Stimulated activated naive CD8-positive, alpha-beta T cell treated with anti-CD3 and anti-CD28 coated beads, Interleukin-15, amount 100 ng/mL, for 72 hours (primary cell): Measurements from ENCODE around the gene NRGN.
A peak's percentile ranks its signal among the peaks of the same experiment; 100 is the strongest.

ENCODE experiments used
- ATAC-seq: fragments of 150-1000 bp; cut with Tn5 transposase; 2 replicates; pipeline ENCODE4 v1.10.0; 2021; ENCODE audit warnings: mild to moderate bottlenecking, moderate library complexity
- DNase-seq, 2 donors: peaks; one replicate each; pipeline ENCODE4 v3.0.0; 2021 to 2022
- H3K27ac Mint-ChIP-seq, 2 donors: one replicate each; pipeline ENCODE4 v1.8.0; 2022; ENCODE audit warnings: mild to moderate bottlenecking in 2 of 2, mixed read lengths in 2 of 2, moderate library complexity in 2 of 2
- H3K27me3 Mint-ChIP-seq: one replicate; pipeline ENCODE4 v1.8.0; 2022; ENCODE audit warnings: mixed read lengths
- H3K4me1 Mint-ChIP-seq: one replicate; pipeline ENCODE4 v1.8.0; 2022; ENCODE audit warnings: mild to moderate bottlenecking, mixed read lengths
- H3K4me3 Mint-ChIP-seq, 2 donors: one replicate each; pipeline ENCODE4 v1.8.0; 2022; ENCODE audit warnings: mild to moderate bottlenecking in 2 of 2, mixed read lengths in 2 of 2, moderate library complexity in 1 of 2
- H3K9me3 Mint-ChIP-seq, 2 donors: one replicate each; pipeline ENCODE4 v1.8.0; 2022; ENCODE audit warnings: mixed read lengths in 2 of 2

Gene NRGN

DNA sequence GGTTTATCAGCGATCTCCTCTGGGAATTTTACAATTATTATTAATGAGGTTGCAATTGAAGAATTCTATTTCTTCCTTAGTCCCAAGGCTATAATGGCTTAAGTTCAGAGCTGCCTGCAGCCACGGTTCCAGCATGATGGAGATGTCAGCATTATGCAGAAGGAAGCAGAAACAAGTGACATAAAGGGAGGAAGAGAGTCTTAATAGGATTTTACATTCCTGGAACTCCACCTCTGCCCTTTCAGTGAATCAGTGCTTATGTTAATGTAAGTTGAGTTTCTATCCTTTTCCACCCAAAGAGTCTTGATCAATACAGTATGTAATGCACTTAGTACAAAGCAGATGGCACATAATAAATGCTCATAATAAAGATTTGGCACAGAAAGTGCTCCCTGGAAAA lies 11.6 kb upstream of the NRGN start:
- Mint-ChIP-seq H3K27me3 (peaks cover 23% of the 10 kb centered on the region), H3K27ac (no peak overlapping the region), H3K4me3 (no peak overlapping the region), H3K9me3 (no peaks in the 10 kb centered on the region), H3K4me1 (peaks cover 20% of the 10 kb centered on the region)
- ATAC-seq: no peak
- DNase-seq: no peak

DNA sequence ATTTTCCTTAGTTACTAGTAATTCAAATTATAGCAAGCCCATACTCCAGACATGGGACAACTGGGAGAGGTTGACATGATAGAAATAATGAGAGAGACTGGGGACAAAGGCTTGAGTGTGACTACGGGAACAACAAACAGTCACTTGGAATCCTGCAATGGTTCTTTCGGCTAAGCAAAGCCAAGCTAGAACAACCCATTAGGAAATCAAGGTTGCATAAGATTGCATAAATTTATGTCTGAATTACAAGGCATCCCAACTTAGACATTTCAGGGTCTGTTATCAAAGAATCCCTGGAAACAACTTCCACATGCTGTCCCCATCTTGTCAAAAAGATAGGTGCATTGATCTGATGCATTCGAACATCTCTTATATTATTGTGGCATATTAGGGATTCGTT lies 10.2 kb upstream of the NRGN start:
- no peak for DNase-seq
- Mint-ChIP-seq H3K4me3 (no peak overlapping the region), H3K9me3 (no peaks in the 10 kb centered on the region), H3K4me1 (peaks cover 13% of the 10 kb centered on the region), H3K27me3 (peaks cover 18% of the 10 kb centered on the region), H3K27ac (no peak overlapping the region)
- no peak for ATAC-seq

DNA sequence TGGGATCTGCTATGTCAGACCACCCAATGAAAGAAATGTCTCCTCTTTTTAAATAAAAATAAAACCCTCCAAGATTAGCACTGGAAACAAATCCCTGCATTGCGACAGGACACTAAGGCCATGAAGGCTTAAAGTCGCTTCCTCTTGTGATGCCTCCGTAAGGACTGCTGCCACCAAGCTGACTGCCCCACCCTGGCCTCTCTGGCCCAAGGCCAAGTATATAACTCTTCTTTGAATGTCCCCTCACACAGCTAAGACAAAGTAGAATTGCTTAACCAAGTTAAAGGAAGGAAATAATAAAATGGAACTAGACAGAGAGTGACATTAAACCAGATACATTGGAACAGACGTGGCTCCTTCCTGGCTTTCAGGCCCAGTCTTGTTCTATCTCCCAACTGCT lies 7.5 kb upstream of the NRGN start:
- Mint-ChIP-seq H3K9me3 (no peaks in the 10 kb centered on the region), H3K27ac (no peak overlapping the region), H3K27me3 (peaks cover 15% of the 10 kb centered on the region), H3K4me3 (no peak overlapping the region), H3K4me1 (no peaks in the 10 kb centered on the region)
- no peak for DNase-seq
- no peak for ATAC-seq

DNA sequence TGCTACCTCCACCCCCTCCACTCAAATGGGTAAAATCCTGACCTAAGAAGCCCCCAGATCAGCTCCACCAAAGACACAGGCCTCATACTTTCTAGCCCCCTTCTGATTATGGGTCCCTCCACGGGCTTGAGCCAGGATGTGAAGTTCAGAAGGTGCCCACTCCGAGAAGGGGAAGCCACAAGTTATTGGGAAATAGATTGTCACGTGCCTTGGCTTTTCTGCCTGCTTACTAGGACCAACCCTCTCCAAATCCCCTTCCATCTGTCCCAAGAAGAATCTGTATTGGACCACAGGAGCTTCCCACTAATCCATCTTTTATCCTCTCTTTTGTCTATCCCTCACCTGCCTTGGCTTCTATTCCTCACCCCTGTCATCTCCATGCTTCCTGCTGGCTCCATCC lies 3.0 kb upstream of the NRGN start:
- Mint-ChIP-seq H3K9me3 (no peaks in the 10 kb centered on the region), H3K27me3 (peaks cover 43% of the 10 kb centered on the region), H3K27ac (no peak overlapping the region), H3K4me3 (no peak overlapping the region), H3K4me1 (peaks cover 30% of the 10 kb centered on the region)
- ATAC-seq (no peak), DNase-seq (no peak)

DNA sequence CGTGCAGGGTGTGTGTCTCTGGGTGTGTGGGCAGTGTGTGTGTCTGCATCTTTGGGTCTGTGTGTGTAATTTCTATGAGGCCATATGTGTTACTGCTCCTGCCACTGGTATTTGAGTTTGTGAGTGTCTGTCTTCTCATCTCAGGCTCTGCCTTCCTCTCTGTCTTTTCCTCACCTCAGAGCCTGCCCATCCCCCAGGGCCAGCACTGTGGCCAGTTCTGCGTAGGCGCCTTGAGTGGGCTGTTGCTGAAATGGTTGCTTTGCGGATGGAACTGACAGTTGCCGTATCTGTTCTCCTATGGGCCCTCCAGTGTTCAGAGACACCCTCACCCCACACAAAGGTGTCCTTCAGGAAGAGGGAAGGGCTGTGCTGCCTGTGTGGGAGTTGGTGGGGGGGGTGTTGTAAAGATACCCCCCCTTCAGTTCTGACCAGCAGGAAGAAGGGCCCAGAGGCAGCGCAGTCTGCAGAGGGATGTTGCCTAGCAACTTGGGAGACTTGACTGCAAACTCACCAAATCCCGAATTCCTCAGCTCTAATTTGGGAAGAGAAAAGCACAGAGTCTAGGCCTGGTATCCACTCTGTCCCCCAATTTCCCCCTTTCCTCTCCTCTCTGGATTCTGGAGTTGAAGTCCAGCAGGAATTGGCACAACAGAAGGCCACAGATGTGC lies 2.0 kb upstream of the NRGN start:
- Mint-ChIP-seq H3K27ac (no peak overlapping the region), H3K9me3 (no peaks in the 10 kb centered on the region), H3K27me3 (peaks cover 47% of the 10 kb centered on the region), H3K4me1 (peaks cover 30% of the 10 kb centered on the region), H3K4me3 (no peak overlapping the region)
- DNase-seq (no peak), ATAC-seq (no peak)

DNA sequence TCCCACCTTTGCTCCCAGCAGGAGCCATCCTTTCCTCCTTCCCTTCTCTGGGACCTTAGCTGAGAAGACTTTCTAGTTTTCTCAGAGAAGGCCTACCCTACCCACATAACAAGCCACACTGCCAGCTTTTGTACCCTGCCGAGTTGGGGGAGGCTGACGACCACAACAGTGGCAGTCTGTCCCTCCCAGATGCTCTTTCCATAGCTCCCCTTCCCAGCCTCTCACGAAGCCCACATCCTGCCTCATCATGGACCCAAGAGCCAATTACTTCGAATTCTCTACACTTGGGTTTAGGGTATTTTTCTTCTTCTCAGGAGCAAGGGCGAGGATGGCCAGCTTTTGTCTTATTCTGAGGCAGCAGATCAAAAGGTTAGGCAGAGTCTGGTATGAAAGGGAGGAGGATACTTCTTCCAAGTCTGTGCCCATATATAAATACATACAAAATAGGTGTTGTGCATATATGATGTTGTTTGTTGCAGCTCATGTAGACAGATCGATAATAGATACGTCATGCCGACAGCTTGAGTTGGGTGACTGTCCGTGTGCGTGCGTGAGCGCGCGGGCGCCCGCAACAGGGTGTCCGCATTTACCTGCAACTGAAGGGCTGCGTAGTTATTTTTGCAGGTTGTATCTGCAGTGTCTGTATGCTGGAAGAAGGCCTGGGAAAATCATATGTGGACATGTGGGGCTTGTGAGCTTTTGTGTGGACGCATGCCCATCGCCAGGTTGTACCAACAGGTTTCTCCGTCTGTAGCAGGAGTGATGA lies 846 bp upstream of the NRGN start:
- H3K4me1 Mint-ChIP-seq: peaks cover 30% of the 10 kb centered on the region
- DNase-seq: no peak
- H3K9me3 Mint-ChIP-seq: no peaks in the 10 kb centered on the region
- H3K27ac Mint-ChIP-seq: no peak overlapping the region
- ATAC-seq: no peak
- peak overlapping the region; percentile 84 to 93 for H3K4me3 Mint-ChIP-seq
- H3K27me3 Mint-ChIP-seq: peaks cover 47% of the 10 kb centered on the region

DNA sequence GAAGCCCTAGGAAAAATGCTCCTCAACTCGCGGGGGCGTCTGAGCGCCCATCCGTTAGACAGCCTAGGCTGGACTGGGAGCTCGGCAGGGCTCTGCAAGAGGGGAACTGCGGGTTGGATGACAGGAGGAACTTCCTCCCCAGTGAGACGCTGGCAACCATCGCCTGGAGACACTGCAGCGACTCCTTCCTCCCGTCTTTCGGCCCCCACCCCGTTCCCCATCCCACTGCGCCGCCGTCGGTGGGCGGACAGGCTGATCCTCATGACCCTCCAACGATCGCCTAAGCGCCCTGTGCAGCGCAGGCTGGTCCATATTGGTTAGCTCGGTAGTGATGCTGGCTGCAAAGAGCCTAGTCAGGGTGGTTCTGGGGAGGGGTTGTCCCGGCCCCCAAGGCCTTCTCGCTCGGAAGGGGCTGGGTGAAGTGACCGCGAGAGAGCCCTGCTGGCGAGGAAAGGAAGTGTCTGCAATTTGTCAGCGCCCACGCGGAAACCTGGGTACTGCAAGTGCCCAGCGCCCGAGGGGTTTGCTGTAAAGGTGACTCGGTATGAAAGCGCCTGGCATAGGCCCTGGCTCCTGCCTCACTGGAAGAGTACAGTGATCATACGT lies 638 bp downstream of the NRGN start:
- Mint-ChIP-seq H3K27me3 (peaks cover 44% of the 10 kb centered on the region), H3K27ac (peak overlapping the region in 1 of 2 donors; percentile 55), H3K4me1 (peaks cover 35% of the 10 kb centered on the region)

DNA sequence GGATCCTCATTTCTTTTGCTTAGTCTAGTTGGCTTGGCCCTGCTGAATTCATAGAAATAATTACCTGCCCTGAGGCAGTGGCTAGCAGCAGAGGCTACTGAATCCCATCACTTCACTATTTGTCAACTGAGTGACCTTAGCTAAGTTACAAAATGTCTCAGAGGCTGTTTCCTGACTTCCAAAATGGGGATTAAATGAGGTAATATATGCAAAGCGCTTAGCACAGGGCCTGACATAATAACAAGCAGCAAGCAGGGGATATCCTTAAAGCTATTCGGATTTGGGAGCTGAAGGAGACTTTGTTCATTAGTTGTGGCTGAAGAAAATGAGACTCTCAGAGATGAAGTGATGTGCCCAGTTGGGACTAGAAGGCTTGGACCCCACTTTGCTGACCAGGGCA lies 2.8 kb downstream of the NRGN start:
- Mint-ChIP-seq H3K4me1 (peaks cover 36% of the 10 kb centered on the region), H3K4me3 (no peak overlapping the region), H3K9me3 (no peaks in the 10 kb centered on the region), H3K27ac (no peak overlapping the region), H3K27me3 (peaks cover 32% of the 10 kb centered on the region)
- ATAC-seq (no peak), DNase-seq (no peak)

More for the DNA sequence above, 638 bp downstream of the NRGN start:
- H3K4me3 Mint-ChIP-seq: peak overlapping the region; percentile 84 to 93
- peak; percentile 61 for ATAC-seq
- no peaks in the 10 kb centered on the region for H3K9me3 Mint-ChIP-seq
- peak in 1 of 2 donors; percentile 71 for DNase-seq

DNA sequence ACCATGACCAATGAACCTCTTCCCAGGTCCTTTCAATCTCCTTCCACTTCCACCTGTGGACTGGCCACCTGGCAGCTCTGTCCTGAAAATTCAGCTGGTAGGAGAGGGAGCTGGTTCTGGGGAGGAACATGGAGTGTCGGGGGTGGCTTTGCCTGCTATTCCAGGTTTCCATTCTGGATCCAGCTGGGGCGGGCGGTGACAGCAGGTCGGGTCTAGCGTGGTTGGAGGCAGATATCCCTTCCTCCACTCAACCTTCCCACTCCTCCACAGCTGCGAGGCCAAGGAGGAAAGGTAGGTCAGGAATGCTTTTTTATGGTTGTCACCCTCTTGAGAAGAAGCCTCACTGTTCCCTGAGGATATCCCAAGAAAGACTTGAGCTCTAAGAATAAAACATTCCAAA lies 3.3 kb downstream of the NRGN start:
- no peak for DNase-seq
- ATAC-seq: no peak
- peaks cover 32% of the 10 kb centered on the region for H3K27me3 Mint-ChIP-seq
- no peak overlapping the region for H3K4me3 Mint-ChIP-seq
- H3K4me1 Mint-ChIP-seq: peaks cover 36% of the 10 kb centered on the region
- no peaks in the 10 kb centered on the region for H3K9me3 Mint-ChIP-seq
- no peak overlapping the region for H3K27ac Mint-ChIP-seq

DNA sequence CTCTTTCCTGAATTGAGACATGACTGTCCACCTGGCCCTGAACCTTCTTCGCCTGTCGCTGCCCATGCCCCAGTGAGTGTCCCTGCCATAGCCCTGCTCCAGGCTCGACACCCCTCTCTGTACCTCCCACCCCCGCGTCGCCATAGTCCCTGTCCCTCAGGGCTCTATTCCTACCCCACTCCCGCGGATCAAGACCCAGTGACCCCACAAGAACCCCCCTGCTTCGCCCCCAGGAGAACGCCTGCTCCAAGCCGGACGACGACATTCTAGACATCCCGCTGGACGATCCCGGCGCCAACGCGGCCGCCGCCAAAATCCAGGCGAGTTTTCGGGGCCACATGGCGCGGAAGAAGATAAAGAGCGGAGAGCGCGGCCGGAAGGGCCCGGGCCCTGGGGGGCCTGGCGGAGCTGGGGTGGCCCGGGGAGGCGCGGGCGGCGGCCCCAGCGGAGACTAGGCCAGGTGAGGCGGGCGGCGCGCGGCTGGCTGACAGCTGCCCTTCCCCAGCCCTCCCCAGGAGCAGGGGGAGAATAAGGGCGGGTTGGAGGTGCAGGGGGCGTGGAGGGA lies 5.6 kb downstream of the NRGN start:
- DNase-seq: no peak
- peak; percentile 19 for ATAC-seq
- peaks cover 28% of the 10 kb centered on the region for H3K4me1 Mint-ChIP-seq
- H3K27me3 Mint-ChIP-seq: peaks cover 23% of the 10 kb centered on the region
- H3K9me3 Mint-ChIP-seq: no peaks in the 10 kb centered on the region
- no peak overlapping the region for H3K27ac Mint-ChIP-seq
- peak overlapping the region; percentile 86 to 96 for H3K4me3 Mint-ChIP-seq

DNA sequence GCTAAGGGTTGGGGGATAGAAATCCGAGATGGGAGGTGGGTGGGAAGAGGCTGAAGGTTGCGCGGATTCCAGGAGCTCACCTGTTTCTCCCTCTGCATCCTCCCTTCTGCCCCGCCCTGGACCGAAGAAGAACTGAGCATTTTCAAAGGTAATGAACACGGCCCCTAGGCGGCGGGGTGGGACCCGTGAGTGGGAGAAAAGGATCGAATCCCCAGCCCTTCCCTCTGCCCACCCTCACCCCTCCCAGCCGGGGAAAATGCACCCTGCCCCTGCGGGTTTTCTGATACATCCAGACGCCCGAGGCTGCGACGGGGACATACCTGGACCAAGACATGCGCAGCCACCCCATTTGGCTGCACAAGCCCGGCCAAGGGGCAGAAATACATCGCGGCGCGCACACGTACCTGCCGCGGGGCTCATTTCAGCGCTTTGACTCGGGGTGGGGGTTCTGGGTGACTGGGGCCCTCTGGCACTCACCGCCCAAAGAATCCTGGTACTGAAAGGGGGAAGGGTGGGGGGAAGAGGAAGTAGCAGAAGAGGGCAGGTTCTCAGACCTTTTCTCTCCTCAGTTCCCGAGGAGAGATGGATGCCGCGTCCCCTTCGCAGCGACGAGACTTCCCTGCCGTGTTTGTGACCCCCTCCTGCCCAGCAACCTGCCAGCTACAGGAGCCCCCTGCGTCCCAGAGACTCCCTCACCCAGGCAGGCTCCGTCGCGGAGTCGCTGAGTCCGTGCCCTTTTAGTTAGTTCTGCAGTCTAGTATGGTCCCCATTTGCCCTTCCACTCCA lies 6.3 kb downstream of the NRGN start:
- Mint-ChIP-seq H3K4me3 (peak overlapping the region; percentile 86 to 96), H3K9me3 (no peaks in the 10 kb centered on the region), H3K4me1 (peaks cover 21% of the 10 kb centered on the region), H3K27ac (peak overlapping the region; percentile 60 to 87), H3K27me3 (peaks cover 19% of the 10 kb centered on the region)
- peak in 1 of 2 donors; percentile 36 for DNase-seq
- ATAC-seq: peak; percentile 40

DNA sequence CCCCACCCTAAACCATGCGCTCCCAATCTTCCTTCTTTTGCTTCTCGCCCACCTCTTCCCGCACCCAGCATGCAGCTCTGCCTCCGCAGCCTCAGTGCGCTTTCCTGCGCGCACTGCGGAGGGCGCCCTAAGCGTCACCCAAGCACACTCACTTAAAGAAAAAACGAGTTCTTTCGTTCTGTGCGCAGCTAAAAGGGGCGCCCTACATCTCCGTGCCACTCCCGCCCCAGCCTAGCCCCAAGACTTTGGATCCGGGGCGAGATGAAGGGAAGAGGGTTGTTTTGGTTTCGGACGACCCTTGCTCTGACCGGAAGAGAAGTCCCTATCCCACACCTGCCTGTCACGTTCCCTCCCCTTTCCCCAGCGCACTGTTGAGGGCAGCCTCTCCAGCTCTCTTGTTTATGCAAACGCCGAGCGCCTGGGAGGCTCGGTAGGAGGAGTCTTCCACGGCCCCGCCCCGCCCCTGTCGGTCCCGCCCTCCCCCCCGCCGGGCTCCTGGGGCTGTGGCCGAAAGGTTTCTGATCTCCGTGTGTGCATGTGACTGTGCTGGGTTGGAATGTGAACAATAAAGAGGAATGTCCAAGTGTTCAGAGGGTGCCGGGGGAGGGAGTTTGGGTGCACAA lies 7.0 kb downstream of the NRGN start:
- Mint-ChIP-seq H3K27ac (peak overlapping the region; percentile 68 to 87), H3K4me1 (peaks cover 14% of the 10 kb centered on the region), H3K9me3 (no peaks in the 10 kb centered on the region), H3K27me3 (peaks cover 11% of the 10 kb centered on the region), H3K4me3 (peak overlapping the region; percentile 86 to 96)
- DNase-seq (peak; percentile 73 to 78), ATAC-seq (peak; percentile 89)

DNA sequence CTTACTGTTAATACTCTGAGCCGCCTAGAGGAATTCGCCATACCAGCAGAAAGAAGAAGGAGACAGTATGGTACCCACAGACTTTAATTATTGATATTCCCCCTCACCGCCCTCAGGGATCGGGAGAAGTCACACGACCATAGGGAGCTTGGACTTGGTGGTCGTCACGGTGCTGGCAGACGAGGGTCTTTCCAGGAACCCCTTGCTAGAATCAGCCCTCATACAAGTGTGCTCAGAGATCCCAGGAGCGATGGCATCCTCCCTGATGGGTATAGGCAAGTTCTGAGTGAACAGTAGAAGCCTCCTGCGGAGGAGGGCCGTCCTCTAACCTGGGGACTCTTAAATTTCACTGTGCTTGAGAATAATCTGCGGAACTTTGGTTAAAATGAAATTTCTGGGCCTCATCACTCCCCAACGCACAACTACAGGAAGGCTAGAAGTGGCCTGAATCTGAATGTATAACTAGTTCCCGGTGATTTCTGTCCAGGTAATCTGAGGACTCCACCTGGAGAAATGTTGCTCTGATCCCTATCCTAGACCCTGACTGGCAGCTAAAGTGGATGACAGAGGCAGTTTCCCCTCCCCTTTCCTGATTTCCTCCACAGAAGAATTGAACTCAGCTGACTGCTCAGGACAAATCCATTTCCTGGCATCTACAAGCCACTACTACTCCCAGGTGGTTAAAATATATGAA lies 7.8 kb downstream of the NRGN start:
- no peak for DNase-seq
- H3K27ac Mint-ChIP-seq: no peak overlapping the region
- peaks cover 14% of the 10 kb centered on the region for H3K4me1 Mint-ChIP-seq

DNA sequence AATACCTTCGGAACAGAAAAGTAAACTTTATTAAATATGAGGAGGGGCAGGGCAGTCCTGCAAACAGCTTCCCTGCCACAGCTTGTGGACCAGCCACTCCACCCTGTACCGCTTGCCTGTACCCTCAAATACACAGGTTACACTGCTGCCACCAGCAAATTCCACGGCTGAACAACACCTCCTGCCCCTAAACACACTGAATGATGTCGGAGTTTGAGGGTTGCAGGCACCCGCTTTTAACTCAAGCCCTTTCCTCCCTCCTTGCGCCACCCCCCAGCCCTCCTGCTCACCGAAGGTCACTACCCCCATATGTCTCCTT lies 8.3 kb downstream of the NRGN start:
- Mint-ChIP-seq H3K27ac (no peak overlapping the region), H3K9me3 (no peaks in the 10 kb centered on the region), H3K4me1 (peaks cover 14% of the 10 kb centered on the region), H3K27me3 (peaks cover 7% of the 10 kb centered on the region), H3K4me3 (no peak overlapping the region)
- DNase-seq: no peak
- no peak for ATAC-seq

More for the DNA sequence above, 7.8 kb downstream of the NRGN start:
- no peak for ATAC-seq
- Mint-ChIP-seq H3K4me3 (peak overlapping the region; percentile 86 to 96), H3K9me3 (no peaks in the 10 kb centered on the region), H3K27me3 (peaks cover 7% of the 10 kb centered on the region)
